HepG2 (cell line): ENCODE measurements around the gene LIPC. TPM values are rescaled to one million over a fixed set of nuclear protein-coding genes. Genes with fewer than 3 reads are reported as not detected.

Experiments
- ARID2 ChIP-seq: sonication (generic); formaldehyde crosslinking; IDR thresholded peaks from 2 replicates; pipeline ENCODE4 v1.8.1; 2022; ENCODE audit warnings: mild to moderate bottlenecking, missing genetic modification reagents, borderline replicate concordance
- CBX1 ChIP-seq: IDR thresholded peaks from one replicate; pipeline ENCODE4 v1.6.1; 2016; ENCODE audit warnings: antibody characterized with exemption, low read depth
- FOXO1 ChIP-seq: sonication (generic); formaldehyde crosslinking; IDR thresholded peaks from 2 replicates; pipeline ENCODE4 v1.4.0; 2020; ENCODE audit warnings: missing genetic modification reagents
- GATA4 ChIP-seq: sonication (generic); IDR thresholded peaks from 2 replicates; pipeline ENCODE4 v1.6.1; 2016; ENCODE audit warnings: antibody characterized with exemption, low read depth, borderline replicate concordance
- GZF1 ChIP-seq: sonication (generic); formaldehyde crosslinking; IDR thresholded peaks from 2 replicates; pipeline ENCODE4 v1.5.1; 2020; ENCODE audit warnings: mild to moderate bottlenecking, missing genetic modification reagents
- HMGA1 ChIP-seq: sonication (generic); formaldehyde crosslinking; conservative IDR thresholded peaks from 2 replicates; pipeline ENCODE4 v1.4.0; 2020; ENCODE audit warnings: missing genetic modification reagents
- IRX3 ChIP-seq: sonication (generic); formaldehyde crosslinking; IDR thresholded peaks from 2 replicates; pipeline ENCODE4 v1.8.1; 2023; ENCODE audit warnings: mild to moderate bottlenecking, low read depth, missing genetic modification reagents, borderline replicate concordance
- JUN ChIP-seq: sonication (generic); formaldehyde crosslinking; IDR thresholded peaks from 2 replicates; pipeline ENCODE4 v1.4.0; 2020; ENCODE audit warnings: mild to moderate bottlenecking, missing genetic modification reagents
- KDM5A ChIP-seq: fragments of 200-600 bp; sonication (generic); IDR thresholded peaks from 2 replicates; pipeline ENCODE4 v1.7.0; 2018; ENCODE audit warnings: antibody characterized with exemption, mild to moderate bottlenecking, low read length, borderline replicate concordance
- MAX ChIP-seq: IDR thresholded peaks from 2 replicates; pipeline ENCODE4 v1.6.1; 2012; ENCODE audit warnings: inconsistent platforms
- NCOA2 ChIP-seq: sonication (generic); formaldehyde crosslinking; IDR thresholded peaks from 2 replicates; pipeline ENCODE4 v1.8.0; 2022; ENCODE audit warnings: inconsistent platforms
- NFRKB ChIP-seq: fragments of 450-650 bp; IDR thresholded peaks from 2 replicates; pipeline ENCODE4 v1.6.1; 2017
- POLR2G ChIP-seq: fragments of 200-400 bp; formaldehyde crosslinking; IDR thresholded peaks from 2 replicates; pipeline ENCODE4 v1.6.1; 2018; ENCODE audit warnings: mild to moderate bottlenecking, low read depth, low read length, moderate library complexity
- SMAD9 ChIP-seq: sonication (generic); formaldehyde crosslinking; IDR thresholded peaks from 2 replicates; pipeline ENCODE4 v1.5.1; 2020; ENCODE audit warnings: mild to moderate bottlenecking, missing genetic modification reagents
- SRF ChIP-seq: IDR thresholded peaks from 2 replicates; pipeline ENCODE4 v1.6.1; 2011; ENCODE audit warnings: mild to moderate bottlenecking, low read depth, low read length, moderate library complexity
- TCF12 ChIP-seq, 2 experiments: fragments of 450-650 bp in 1 of 2; sonication (generic) in 1 of 2; formaldehyde crosslinking in 1 of 2; IDR thresholded peaks; 2 replicates each; pipeline versions ENCODE4 v1.6.1 to v1.8.0; 2017 to 2022; ENCODE audit warnings: antibody characterized with exemption in 1 of 2, mild to moderate bottlenecking in 1 of 2, missing genetic modification reagents in 1 of 2, moderate library complexity in 1 of 2
- ZMYM4 ChIP-seq: sonication (generic); formaldehyde crosslinking; IDR thresholded peaks from 2 replicates; pipeline ENCODE4 v1.8.1; 2023; ENCODE audit warnings: mild to moderate bottlenecking, missing genetic modification reagents
- ZNF180 ChIP-seq: sonication (generic); formaldehyde crosslinking; IDR thresholded peaks from 2 replicates; pipeline ENCODE4 v1.4.0; 2020; ENCODE audit warnings: low read depth, missing genetic modification reagents, borderline replicate concordance
- ZNF34 ChIP-seq: sonication (generic); formaldehyde crosslinking; IDR thresholded peaks from 2 replicates; pipeline ENCODE4 v1.4.0; 2020; ENCODE audit warnings: mild to moderate bottlenecking, missing genetic modification reagents, borderline replicate concordance
- ZNF562 ChIP-seq: sonication (generic); formaldehyde crosslinking; IDR thresholded peaks from 2 replicates; pipeline ENCODE4 v1.8.0; 2022; ENCODE audit warnings: missing genetic modification reagents, borderline replicate concordance
- ZNF614 ChIP-seq: IDR thresholded peaks from 2 replicates; pipeline ENCODE4 v1.6.1; 2018; ENCODE audit warnings: missing biosample characterization, missing genetic modification reagents, inconsistent platforms, borderline replicate concordance
- ZNF660 ChIP-seq: sonication (generic); formaldehyde crosslinking; IDR thresholded peaks from 2 replicates; pipeline ENCODE4 v1.5.1; 2020; ENCODE audit warnings: mild to moderate bottlenecking, low read depth, missing genetic modification reagents, borderline replicate concordance
- ZNF792 ChIP-seq: IDR thresholded peaks from 2 replicates; pipeline ENCODE4 v1.6.1; 2016
- polyA plus RNA-seq, 8 experiments: library from polyadenylated mRNA; depleted of rRNA in 3 of 8; stranded (reverse) in 7 of 8; unstranded in 1 of 8; fragments of >200 nt; fragmentation: Illumina TruSeq in 4 of 8; extraction: Trizol in 4 of 8; gene quantifications; 2 replicates each; pipeline versions ENCODE4 v1.2.1 to v1.2.3, GENCODE V29; 2011 to 2016; ENCODE audit warnings: low read depth in 4 of 8, missing spikeins in 1 of 8, mixed read lengths in 1 of 8; ENCODE audit not compliant: insufficient read depth in 1 of 8
- total RNA-seq, 5 experiments: library from RNA; depleted of rRNA; stranded (reverse); fragments of >200 nt; fragmentation: Illumina TruSeq; extraction: Trizol; gene quantifications; 2 replicates each; pipeline ENCODE4 v1.2.3, GENCODE V29; 2016; ENCODE audit warnings: low read depth in 1 of 5
- TF ChIP-seq, protein P1 (sequence below): sonication (generic); formaldehyde crosslinking; IDR thresholded peaks from 2 replicates; pipeline ENCODE4 v1.5.0; 2020; ENCODE audit warnings: missing genetic modification reagents
- TF ChIP-seq, protein P2 (sequence below): sonication (generic); formaldehyde crosslinking; IDR thresholded peaks from 2 replicates; pipeline ENCODE4 v1.5.0; 2020; ENCODE audit warnings: mild to moderate bottlenecking, missing genetic modification reagents
- TF ChIP-seq, protein P3 (sequence below): sonication (generic); formaldehyde crosslinking; IDR thresholded peaks from 2 replicates; pipeline ENCODE4 v1.4.0; 2020; ENCODE audit warnings: mild to moderate bottlenecking, low read depth, missing genetic modification reagents

LIPC gene
- total and polyA plus RNA-seq, 2 of the 13 experiments (the other 11 are each of a cell fraction or from before 2014, with no cell fraction given): 26.0 to 38.0 TPM

DNA sequence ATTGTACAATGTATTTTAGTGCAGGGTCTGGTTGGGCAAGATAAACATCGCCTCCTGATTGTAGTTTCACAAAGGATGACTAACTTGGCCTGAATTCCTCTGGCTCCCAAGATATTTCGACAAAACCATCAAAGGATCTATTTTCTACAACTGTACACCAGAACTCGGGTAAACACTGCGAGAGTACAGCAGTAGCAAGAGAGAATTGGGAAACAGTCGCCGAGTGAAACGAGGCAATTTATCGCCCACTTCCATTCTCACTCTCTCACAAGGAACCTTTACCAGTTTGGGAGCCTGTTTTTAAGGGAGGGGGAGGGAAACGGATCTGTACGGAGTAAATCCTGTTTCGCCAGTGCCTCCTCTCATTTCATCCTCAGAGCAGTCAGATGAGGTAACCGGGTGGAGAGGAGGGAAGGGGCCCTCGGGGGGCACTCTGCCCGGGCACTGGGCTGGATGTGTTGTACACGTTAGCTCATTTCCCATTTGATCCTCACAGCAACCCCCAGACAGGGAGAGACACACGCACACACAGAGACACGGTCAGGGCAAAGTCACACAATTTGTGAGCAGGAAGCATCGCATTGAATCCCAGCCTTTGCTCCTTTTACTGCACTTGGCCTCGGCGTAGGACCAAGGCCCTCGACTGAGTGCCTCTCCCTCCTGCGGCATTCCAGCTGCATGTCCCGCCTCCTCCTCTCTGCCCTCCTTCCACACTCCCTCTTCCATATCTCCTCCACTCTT lies 120.1 kb downstream of the LIPC start (continued):
- TF ChIP-seq GATA4 (no peak), POLR2G (peak; percentile 69), ARID2 (CRISPR knock-in tag) (no peak), GZF1 (CRISPR knock-in tag) (no peak), SRF (no peak), ZNF614 (no peak), NCOA2 (peak; percentile 64; the same call in 1 of the 2 replicates), MAX (no peak), JUN (CRISPR knock-in tag) (no peak), SMAD9 (no peak), HMGA1 (CRISPR knock-in tag) (no peak), ZNF180 (CRISPR knock-in tag) (no peak), ZNF34 (CRISPR knock-in tag) (no peak), KDM5A (no peak), NFRKB (no peak), FOXO1 (CRISPR knock-in tag) (0 out of 2 replicates have a peak, but pooled peaks have one; percentile 60), ZNF792 (no peak), TCF12 (IDR thresholded peaks at IDR 0.05) (no peak), TCF12 (CRISPR knock-in tag; IDR thresholded peaks at IDR 0.05) (no peak), CBX1 (no peak), ZMYM4 (no peak), ZNF660 (CRISPR knock-in tag) (no peak), IRX3 (CRISPR knock-in tag) (no peak), ZNF562 (CRISPR knock-in tag) (no peak)
- TF ChIP-seq, protein P1, sequence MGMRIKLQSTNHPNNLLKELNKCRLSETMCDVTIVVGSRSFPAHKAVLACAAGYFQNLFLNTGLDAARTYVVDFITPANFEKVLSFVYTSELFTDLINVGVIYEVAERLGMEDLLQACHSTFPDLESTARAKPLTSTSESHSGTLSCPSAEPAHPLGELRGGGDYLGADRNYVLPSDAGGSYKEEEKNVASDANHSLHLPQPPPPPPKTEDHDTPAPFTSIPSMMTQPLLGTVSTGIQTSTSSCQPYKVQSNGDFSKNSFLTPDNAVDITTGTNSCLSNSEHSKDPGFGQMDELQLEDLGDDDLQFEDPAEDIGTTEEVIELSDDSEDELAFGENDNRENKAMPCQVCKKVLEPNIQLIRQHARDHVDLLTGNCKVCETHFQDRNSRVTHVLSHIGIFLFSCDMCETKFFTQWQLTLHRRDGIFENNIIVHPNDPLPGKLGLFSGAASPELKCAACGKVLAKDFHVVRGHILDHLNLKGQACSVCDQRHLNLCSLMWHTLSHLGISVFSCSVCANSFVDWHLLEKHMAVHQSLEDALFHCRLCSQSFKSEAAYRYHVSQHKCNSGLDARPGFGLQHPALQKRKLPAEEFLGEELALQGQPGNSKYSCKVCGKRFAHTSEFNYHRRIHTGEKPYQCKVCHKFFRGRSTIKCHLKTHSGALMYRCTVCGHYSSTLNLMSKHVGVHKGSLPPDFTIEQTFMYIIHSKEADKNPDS (CRISPR knock-in tag): no peak
- TF ChIP-seq, protein P2, sequence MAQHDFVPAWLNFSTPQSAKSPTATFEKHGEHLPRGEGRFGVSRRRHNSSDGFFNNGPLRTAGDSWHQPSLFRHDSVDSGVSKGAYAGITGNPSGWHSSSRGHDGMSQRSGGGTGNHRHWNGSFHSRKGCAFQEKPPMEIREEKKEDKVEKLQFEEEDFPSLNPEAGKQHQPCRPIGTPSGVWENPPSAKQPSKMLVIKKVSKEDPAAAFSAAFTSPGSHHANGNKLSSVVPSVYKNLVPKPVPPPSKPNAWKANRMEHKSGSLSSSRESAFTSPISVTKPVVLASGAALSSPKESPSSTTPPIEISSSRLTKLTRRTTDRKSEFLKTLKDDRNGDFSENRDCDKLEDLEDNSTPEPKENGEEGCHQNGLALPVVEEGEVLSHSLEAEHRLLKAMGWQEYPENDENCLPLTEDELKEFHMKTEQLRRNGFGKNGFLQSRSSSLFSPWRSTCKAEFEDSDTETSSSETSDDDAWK (CRISPR knock-in tag): no peak
- TF ChIP-seq, protein P3, sequence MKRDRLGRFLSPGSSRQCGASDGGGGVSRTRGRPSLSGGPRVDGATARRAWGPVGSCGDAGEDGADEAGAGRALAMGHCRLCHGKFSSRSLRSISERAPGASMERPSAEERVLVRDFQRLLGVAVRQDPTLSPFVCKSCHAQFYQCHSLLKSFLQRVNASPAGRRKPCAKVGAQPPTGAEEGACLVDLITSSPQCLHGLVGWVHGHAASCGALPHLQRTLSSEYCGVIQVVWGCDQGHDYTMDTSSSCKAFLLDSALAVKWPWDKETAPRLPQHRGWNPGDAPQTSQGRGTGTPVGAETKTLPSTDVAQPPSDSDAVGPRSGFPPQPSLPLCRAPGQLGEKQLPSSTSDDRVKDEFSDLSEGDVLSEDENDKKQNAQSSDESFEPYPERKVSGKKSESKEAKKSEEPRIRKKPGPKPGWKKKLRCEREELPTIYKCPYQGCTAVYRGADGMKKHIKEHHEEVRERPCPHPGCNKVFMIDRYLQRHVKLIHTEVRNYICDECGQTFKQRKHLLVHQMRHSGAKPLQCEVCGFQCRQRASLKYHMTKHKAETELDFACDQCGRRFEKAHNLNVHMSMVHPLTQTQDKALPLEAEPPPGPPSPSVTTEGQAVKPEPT: no peak
